GM18517 (cell line): ENCODE results near the gene UCK2.
"Not testable (repeated sequence)": the region's sequence is repeated elsewhere in the genome, so short reads cannot be mapped to it uniquely, and the experiment has no call there.

ENCODE experiments used
- ATAC-seq: cut with Tn5 transposase; IDR thresholded peaks from one replicate; pipeline ENCODE4 v1.9.1; 2021; ENCODE audit warnings: mild to moderate bottlenecking, moderate library complexity; ENCODE audit not compliant: unreplicated experiment

UCK2 gene

DNA sequence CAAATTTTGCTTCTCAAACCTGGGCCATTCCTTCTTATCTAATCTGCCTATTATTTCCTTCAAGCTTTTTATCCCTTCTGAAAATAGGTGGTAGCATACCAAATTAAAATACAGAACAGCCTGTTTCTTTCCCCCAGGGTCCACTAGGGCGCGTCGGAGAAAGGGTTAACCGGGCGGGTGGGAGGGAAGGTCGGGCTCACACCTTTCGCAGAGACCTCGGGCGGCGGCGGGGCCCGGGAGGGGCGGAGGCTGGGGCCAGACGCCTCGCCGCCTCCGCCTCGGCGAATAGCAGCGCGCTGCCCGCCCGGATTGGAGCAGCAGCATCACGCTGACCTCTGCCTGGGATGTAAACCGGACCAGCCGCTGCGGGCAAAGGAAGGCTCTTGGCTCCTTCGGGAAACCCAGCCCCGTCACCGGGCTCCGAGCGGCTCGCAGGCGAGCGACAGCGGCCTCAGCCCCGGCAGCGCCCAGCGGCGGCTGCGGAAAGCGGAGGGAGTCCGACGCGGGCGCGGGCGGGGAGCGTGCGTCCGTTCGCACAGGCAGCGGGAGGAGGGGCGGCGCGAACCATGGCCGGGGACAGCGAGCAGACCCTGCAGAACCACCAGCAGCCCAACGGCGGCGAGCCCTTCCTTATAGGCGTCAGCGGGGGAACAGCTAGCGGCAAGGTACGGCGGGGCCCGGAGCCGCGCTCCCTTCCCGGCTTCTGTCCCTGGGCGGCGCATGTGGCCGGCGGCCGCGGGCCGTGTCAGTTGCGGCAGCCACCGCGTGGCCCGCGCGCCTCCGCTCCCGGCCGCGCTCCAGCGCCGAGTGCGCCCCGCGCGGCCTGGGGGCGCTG, at the start of gene UCK2:
TSS of gene UCK2 (plus strand) at position 347 of the 835 bp plus-strand sequence. CDS start at position 567, 220 bp downstream.
- peak; percentile 72 for ATAC-seq

DNA sequence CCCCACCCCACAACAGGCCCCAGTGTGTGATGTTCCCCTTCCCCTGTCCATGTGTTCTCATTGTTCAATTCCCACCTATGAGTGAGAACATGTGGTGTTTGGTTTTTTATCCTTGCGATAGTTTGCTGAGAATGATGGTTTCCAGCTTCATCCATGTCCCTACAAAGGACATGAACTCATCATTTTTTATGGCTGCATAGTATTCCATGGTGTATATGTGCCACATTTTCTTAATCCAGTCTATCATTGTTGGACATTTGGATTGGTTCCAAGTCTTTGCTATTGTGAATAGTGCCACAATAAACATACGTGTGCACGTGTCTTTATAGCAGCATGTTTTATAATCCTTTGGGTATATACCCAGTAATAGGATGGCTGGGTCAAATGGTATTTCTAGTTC, 49.2 kb upstream of the UCK2 start:
- not testable (repeated sequence) for ATAC-seq

DNA sequence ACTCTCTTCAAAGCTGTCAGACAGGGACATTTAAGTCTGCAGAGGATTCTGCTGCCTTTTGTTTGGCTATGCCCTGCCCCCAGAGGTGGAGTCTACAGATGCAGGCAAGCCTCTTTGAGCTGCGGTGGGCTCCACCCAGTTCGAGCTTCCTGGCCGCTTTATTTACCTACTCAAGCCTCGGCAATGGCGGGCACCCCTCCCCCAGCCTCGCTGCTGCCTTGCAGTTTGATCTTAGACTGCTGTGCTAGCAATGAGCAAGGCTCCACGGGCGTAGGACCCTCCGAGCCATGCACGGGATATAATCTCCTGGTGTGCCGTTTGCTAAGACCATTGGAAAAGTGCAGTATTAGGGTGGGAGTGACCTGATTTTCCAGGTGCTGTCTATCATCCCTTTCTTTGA, 43.9 kb upstream of the UCK2 start:
- ATAC-seq: not testable (repeated sequence)

DNA sequence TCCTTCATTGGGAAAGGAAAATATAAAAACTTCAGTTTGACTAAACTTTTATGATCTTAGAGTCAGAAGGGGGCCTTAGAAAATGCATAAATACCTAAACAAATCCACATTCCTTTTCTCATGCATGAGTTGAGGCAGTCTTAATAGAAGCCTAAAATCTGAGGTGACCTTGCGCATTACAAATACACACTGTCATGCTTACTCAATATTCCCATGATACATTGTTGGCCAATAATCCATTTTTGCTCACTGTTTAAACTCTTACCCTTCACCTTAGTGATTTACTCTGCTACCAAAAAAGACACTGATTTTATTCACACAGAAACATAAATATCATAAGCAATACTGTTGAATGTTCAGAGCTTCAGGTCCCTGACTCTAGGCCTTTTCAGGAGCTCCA, 39.7 kb upstream of the UCK2 start:
- no peak for ATAC-seq

DNA sequence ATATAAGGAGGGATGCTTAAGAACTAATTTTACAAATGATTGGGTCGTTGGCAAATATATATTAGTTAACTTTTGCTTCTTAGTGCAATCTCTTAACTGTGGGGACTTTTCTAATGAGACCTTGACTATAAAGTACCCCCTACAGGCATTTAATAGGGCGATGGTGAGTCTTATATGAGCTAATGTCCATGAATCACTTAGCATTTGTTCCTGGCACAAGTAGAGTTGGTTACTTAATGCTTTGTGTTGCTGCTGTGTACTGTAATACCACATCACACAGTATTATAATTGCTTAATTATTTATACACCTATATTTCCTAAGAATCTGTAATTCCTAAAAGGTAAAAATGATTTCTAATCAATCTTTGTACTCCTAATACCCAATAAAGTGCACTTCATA, 33.5 kb upstream of the UCK2 start:
- ATAC-seq: no peak

DNA sequence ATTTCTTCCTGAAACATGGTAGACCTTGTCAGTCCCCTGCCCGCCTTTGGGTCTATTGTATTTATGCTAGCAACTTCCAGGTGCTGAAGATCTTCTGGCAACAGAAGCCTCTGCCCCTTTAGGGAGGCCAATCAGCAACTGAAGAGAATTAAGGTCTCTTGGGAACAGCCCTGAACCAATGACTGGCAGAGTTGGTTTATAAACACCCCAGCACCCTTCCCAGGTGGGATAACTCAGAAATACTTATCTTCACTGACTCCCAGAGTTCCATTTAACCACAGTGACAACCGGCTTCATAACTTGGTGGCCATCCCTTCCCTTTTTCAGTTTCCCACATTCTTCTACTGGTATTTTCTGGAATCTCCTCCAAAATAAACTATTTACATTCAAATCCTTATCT, 31.5 kb upstream of the UCK2 start:
- ATAC-seq: no peak

DNA sequence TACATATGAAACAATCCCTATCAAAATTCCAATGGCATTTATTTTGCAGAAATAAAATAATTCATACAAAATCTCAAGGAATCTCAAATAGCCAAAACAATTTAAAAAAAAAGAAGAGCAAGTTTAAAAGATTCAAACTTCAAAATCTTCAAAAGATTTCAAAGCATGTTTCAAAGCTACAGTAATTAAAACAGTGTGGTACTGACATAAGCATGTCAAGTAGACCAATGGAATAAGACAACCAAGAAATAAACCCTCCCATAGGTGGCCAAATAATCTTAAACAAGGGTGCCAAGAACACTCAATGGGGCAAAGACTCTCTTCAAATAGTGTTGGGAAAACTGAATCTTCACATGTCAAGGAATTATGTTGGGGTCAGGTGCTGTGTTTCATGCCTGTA, 28.0 kb upstream of the UCK2 start:
- no peak for ATAC-seq

DNA sequence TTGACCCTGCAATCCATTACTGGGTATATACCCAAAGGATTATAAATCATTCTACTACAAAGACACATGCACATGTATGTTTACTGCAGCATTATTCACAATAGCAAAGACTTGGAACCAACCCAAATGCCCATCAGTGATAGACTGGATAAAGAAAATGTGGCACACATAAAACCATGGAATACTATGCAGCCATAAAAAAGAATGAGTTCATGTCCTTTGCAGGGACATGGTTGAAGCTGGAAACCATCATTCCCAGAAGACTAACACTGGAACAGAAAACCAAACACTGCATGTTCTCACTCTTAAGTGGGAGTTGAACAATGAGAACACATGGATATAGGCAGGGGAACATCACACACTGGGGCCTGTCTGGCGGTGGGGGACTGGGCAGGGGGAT, 22.9 kb upstream of the UCK2 start:
- not testable (repeated sequence) for ATAC-seq

DNA sequence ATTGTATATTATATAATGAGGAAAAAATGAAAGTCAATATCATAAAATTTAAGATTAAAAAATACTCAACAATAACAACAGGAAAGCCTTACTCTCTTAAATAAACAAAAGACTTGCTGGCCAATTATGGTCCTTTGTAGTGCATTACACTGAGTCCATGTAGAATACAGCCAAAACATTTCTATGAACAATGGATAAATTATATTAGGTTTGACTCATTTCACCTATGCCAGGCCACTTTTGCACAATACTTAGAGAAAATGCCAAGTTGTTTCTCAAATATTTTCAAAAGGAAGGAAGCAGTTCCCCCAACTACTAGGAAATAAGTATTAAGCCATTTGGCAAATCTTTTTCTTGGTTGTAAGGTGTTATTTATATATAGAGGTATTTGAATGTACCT, 19.8 kb upstream of the UCK2 start:
- ATAC-seq: no peak

DNA sequence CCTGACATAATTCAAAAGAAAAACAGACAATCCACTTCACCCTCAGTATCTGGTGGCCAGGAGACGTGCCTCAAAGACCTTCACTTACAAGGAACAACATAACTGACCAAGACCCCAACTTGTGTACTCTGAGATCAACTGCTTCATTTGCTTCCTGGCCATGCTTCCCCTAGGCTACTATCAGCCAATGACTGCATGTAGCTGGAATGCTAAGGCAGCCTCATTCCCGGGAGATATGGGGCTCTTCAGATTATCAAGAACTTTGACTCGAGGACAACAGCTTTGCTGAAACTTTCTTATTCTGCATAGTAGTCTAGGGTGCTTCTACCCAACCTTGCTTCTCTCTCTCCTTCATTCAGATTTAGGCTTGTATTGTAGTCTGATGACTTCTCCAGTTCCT, 11.7 kb upstream of the UCK2 start:
- ATAC-seq: no peak

DNA sequence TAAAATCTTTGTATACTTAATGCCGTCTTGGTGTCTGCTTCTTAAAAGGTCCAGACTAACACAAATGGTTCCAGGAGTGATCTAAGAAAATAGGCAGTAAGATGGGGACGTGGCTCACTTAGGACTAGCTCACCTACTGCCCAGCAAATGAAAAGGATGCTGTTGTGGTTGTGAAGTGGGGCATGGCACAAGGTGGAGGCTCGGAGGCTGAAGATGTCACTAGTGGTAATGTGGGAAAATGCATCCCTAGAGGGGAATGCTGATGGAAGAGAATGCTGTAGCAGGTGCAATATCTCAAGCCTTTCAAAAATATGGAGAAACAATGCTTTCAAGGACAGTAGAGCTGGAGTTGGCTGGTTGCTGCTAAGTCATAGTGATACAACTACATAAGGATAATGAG, 11.3 kb upstream of the UCK2 start:
- no peak for ATAC-seq

DNA sequence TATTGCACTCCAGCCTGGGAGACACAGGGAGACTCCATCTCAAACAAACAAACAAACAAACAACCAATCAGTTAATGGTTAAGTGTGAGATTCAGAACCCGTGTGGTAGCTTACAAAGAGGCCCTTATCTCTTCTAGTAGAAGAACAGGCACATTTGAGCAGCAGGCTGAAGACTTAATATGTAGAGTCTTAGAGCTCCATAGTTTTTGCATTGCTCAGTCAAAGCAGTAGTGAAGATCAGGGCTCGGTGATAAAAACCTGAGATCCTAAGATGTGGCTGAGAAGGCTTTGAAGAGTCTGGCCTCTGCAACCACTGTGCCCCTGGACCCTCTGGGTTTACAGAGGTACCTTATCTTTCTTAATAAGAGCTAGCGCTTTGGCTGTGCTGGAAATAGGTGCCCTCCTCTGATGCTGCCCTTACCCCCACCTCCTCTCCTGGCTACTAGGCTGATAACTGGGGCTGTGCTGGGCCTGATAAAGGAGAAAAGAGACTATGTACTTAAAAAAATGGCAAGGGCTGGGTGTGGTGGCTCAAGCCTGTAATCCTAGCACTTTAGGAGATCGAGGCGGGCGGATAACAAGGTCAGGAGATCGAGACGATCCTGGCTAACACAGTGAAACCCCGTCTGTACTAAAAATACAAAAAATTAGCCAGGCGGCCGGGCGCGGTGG, 10.5 kb upstream of the UCK2 start:
- ATAC-seq: no peak

DNA sequence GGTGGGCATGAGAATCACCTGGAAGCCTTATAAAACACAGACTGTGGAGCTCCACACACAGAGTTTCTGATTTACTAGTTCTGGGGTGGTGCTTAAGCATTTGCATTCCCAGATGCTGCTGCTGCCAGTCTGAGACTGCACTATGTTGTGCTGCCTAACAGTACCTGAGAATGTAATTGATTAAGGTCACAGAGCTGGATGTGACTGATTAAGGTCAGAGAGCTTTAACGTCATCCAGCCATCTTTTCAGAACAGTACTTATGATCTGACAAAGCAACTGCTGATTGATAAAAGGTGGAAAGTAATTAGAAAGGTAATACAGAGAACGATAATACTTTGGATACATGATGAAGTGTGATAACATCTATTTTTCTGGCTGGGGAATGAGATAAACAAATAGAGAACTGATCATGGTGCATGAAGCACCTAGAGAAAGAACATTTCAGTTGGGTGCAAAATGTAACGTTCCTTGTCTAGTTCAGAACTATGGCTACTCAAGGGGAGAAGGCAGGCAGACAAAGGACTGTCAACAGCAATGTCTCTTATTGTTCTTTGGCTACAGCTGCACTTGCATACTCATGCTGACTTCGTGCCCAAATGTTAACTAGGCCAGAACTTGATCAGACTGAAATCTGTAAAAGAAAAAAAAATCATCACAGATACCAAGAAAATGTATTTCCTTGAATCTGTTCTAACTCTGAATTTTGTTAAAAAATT, 3.7 kb upstream of the UCK2 start:
- no peak for ATAC-seq

DNA sequence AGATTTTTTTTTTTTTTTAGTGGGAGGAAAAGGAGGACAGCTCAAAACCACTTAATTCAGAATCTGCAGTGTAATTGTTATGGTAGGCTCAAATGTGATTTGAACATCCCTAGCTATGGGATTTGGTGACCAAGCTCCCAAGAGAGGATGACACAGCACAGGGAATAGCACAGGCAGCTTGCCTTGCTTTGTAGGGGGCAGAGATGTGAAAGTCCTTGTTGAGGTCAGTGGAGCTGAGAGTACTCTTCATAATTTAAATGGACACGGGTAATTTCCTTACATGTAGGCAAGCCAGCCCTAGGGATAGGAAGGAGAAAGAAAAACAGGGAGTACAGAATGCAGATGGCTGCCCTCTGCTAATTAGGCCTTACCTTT, 3.2 kb upstream of the UCK2 start:
- no peak for ATAC-seq

DNA sequence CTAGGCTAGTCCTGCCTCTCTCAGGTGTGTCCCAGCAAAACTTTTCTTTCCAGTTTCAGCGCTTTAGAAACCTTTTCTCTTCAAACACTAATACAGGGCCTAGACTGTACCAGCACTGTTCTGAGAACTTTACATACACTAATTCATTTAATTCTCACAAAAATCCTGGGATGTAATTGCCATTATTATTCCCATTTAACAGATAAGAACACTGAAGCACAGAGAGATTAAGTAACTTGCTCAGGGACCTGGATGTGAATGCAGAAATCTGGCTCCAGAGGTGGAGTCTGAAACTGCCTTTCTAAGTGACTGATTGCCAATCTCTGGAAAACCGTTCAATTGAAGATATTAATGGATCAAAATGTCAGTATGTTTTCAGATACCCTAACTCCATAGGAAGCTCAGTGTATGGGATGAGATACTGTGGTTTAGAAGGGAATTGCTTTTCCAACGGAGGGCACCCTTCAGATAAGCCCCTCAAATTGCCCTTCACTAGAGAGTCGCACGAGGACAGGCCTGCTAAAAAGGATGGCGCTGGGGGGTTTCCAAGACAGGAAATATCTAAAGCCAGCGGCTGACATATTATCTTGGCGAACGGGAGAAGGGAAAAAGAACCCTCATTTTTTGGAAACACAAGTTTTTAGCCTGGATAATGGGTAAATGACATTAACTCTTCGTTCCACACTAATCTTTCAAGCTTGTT, 698 bp upstream of the UCK2 start:
- ATAC-seq: no peak

DNA sequence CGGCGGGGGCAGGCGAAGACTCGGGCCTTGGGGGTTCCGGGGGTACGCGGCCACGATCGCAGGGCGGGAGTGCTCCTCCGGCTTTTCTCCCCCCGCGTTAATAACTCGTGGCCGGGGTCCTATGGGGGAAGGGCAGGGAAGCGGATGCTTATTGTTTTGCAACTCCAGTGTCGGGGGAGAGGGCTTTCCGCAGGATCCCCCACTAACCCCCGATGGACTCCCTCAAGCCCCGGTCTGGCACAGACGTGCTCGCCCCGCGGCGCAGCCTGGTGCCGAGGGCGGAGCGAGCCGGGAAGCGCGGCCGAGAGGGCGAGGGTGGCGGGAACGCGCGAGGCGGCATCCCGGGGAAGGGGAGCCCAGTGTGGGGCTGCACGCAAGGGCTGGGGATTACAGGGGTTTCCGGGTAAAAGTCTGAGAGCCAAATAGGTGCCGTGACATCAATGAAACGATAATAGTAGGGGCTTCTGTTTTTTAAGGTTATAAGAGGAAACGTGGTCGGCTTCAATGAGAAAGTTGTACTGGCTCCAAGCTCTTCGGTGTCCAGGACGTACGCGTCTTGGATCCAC, 772 bp downstream of the UCK2 start:
- peak; percentile 41 for ATAC-seq

DNA sequence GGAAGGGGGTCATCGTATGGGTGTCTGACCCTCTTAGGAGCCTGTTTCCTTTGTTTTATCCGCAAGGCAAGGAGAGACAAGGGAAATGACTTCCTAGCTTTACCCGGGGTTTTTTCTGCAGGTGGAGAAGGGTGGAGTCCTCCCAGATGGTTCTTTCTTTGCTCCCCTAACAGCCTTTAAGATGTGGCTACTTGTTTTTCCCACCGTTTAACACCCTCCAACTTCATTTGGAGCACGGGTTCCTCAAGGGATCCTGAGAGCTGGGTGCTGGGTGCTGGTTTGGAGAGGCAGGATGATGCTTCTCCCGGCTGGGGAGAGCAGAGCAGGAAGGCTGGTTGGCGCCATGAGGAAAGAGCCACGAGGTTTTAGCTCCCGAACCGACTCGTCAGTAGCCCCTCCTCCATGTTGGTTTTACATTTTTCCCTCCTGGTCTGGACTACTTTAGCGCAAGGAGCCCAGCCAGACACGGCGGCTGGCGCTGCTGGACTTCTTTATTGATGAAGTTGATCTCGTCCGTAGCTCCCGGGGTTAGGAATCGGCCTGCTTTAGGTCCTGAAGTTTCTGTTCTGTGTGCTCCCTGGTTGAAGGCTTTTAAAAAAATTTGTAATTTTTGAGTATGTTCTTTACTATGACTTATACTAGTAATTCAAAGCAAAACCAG, 1.4 kb downstream of the UCK2 start:
- ATAC-seq: peak; percentile 5

DNA sequence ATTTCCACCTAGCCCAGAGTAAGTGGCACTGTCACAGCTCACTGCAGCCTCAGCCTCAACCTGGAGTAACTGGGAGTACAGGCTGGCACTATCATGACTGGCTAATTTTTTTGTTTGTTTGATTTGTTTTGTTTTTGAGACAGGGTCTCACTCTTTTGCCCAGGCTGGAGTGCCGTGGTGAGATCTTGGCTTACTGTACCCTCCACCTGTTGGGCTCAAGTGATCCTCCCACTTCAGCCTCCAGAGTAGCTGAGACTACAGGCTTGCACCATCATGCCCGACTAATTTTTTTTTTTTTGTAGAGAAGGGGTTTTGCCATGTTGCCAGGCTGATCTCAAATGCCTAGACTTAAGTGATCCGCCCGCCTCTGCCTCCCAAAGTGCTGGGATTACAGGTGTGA, 2.5 kb downstream of the UCK2 start:
- no peak for ATAC-seq

DNA sequence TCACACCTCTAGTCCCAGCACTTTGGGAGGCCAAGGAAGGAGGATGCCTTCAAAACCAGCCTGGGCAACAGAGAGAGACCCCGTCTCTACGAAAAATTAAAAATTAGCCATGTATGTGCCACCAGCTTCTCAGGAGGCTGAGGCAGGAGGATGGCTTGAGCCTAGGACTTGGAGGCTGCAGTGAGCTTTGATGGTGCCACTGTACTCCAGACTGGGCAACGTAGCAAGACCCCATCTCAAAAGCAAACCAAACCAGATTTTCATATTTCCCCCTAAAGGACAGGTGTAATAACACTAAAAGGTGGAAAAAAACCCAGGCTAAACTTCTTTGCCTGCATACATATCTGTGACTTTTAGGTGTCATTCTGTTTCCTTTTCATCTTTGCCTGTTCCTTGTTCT, 3.7 kb downstream of the UCK2 start:
- no peak for ATAC-seq

DNA sequence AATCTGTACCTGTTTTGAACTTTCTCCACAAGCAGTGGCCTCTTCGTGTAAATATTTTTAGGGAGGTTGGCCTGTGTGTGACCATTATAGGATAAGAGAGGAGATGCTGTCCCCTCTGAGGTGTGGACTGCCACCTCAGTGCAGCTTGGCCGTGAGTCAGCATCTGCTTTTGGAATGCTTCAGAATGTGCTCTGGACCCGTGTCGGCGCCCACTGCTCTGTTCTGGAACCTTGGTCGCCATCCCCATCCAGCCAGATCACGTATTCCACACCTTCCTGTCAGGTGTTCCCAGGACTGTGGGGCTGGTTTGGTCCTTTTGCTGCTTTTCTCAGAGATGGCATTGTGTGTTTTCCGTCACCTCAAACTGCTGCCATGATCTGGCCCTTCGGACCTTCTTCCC, 5.5 kb downstream of the UCK2 start:
- no peak for ATAC-seq
